SU-DHL-6 (cell line): ENCODE measurements around the gene MID2.

Experiments used
- EZH2phosphoT487 ChIP-seq: fragments of 200-600 bp; sonication (generic), shearing (Covaris generic); conservative IDR thresholded peaks from 2 replicates; pipeline ENCODE4 v1.6.1; 2018; ENCODE audit warnings: mild to moderate bottlenecking, antibody characterized with exemption, low read length, moderate library complexity, mixed read lengths
- TF ChIP-seq, protein P1 (sequence below): fragments of 200-600 bp; sonication (generic); IDR thresholded peaks from one replicate; pipeline ENCODE4 v1.5.1; 2017; ENCODE audit warnings: antibody characterized with exemption, mild to moderate bottlenecking, low read length, moderate library complexity; ENCODE audit not compliant: insufficient read depth, poor library complexity, severe bottlenecking

DNA sequence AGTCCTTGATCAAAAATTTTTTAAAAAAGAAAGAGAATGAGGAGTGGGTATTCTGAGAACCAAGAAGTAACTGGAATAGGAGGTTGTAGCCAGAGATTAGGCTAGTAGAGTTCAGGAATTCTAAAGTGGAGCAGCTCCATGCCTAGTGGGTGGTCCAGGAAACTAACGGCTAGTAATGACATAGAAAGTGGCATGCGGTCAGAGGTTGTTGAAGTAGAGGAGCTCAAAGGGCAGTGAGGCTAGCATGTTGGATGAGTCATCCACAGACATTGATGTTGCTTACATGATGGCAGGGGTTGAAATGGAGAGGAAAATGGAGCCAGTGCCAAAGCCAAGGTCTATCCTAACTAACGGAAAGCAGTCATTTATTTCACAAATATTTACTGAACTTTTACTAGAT, 114.4 kb downstream of the MID2 start:
- TF ChIP-seq, protein P1, sequence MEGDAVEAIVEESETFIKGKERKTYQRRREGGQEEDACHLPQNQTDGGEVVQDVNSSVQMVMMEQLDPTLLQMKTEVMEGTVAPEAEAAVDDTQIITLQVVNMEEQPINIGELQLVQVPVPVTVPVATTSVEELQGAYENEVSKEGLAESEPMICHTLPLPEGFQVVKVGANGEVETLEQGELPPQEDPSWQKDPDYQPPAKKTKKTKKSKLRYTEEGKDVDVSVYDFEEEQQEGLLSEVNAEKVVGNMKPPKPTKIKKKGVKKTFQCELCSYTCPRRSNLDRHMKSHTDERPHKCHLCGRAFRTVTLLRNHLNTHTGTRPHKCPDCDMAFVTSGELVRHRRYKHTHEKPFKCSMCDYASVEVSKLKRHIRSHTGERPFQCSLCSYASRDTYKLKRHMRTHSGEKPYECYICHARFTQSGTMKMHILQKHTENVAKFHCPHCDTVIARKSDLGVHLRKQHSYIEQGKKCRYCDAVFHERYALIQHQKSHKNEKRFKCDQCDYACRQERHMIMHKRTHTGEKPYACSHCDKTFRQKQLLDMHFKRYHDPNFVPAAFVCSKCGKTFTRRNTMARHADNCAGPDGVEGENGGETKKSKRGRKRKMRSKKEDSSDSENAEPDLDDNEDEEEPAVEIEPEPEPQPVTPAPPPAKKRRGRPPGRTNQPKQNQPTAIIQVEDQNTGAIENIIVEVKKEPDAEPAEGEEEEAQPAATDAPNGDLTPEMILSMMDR, result no peak
- TF ChIP-seq EZH2phosphoT487, result no peak
